Pancreas (tissue), 10 donors: ENCODE measurements around the gene RGS12. TPM values are rescaled to one million over a fixed set of nuclear protein-coding genes. Genes with fewer than 3 reads are reported as not detected.

Experiments used
- ATAC-seq, 4 donors: fragments of 200-7000 bp; cut with Tn5 transposase; one replicate each; pipeline versions ENCODE4 v1.8.0 to v1.9.1; 2020; ENCODE audit warnings: mild to moderate bottlenecking in 4 of 4, moderate library complexity in 4 of 4
- DNase-seq, 6 donors: peaks; one replicate each; pipeline ENCODE4 v3.0.0-alpha.2; 2020
- FAIRE-seq: peaks from 2 replicates; lab custom pipeline; 2012; peaks lifted over from hg19 to GRCh38; lab: Jason Lieb, UNC
- H3K27ac ChIP-seq, 4 donors: fragments of 200-600 bp; sonication (generic); 1 replicate in 3 of 4; 2 replicates in 1 of 4; pipeline versions ENCODE4 v1.5.0 to v1.8.0; 2020
- H3K27me3 ChIP-seq, 4 donors: fragments of 200-600 bp; one replicate each; pipeline ENCODE4 v1.8.0; 2021
- H3K36me3 ChIP-seq, 3 donors: fragments of 200-600 bp; sonication (generic) in 1 of 3; one replicate each; pipeline versions ENCODE4 v1.5.0 to v1.8.0; 2020 to 2021
- H3K4me1 ChIP-seq, 3 donors: fragments of 200-600 bp; one replicate each; pipeline ENCODE4 v1.8.0; 2021
- H3K4me3 ChIP-seq, 4 donors: fragments of 200-600 bp; sonication (generic) in 2 of 4; one replicate each; pipeline versions ENCODE4 v1.5.0 to v1.8.0; 2020 to 2021
- H3K9me3 ChIP-seq, 4 donors: fragments of 200-600 bp; one replicate each; pipeline ENCODE4 v1.8.0; 2021
- CTCF ChIP-seq, 4 donors: fragments of 200-600 bp; sonication (generic) in 3 of 4; IDR thresholded peaks; one replicate each; pipeline versions ENCODE4 v1.5.0 to v1.8.0; 2021; ENCODE audit warnings: antibody characterized with exemption in 4 of 4
- WGBS, 2 donors: extraction: QIAGEN DNeasy Blood & Tissue Kit; methylation state at CpG; one replicate each; pipeline ENCODE4 v1.1.7; 2013; 5-methylcytosine and 5-hydroxymethylcytosine counted together
- intact Hi-C, 3 donors: fragments of 100-400 bp; cut with DNase I; formaldehyde crosslinking; loops; one replicate each; pipeline versions ENCODE4 v1.11.1 to v1.14.2; 2022
- polyA plus RNA-seq, 2 donors: library from polyadenylated mRNA; stranded (reverse); fragments of 200-250 nt; gene quantifications; one replicate each; pipeline ENCODE4 v1.2.3, GENCODE V29; 2013
- total RNA-seq, 6 donors: library from RNA; stranded (reverse); fragmentation: NEBNext Ultra II Directional in 4 of 6; extraction: Animal tissue kit (Norgen Biotek cat#: 25700) in 4 of 6; gene quantifications; one replicate each; pipeline versions ENCODE4 v1.2.1 to v1.2.4, GENCODE V29; 2021 to 2023
- donor health status: healthy with polysubstance abuse.
- donor health status: DM: no; HTN: no; CAD: no; lungs with moderate emphysema.
- donor health status: DM: no; HTN: no; CAD: no.
- donor health status: control.
- donor health status: control.
- donor health status: Bipolar disorder and iron deficiency.
- donor health status: DM: yes; HTN: yes; CAD: no.
- donor health status: DM: no; HTN: no; CAD: no.
- donor health status: DM: no; HTN: no; CAD: no.
- donor health status: DM: yes; HTN: yes; CAD: no.

RGS12 gene
- total and polyA plus RNA-seq, 8 donors, result 4.6 to 21.6 (median 10.4) TPM

- Histone ChIP-seq H3K4me3 (no peak overlapping the region), H3K27ac (no peak overlapping the region)
Observed at GRCh38 chr4:3285558-3286334, 7.1 kb upstream of the RGS12 start.

GRCh38 chr4:3286335-3287175, 6.3 kb upstream of the RGS12 start:
- H3K27ac ChIP-seq, result no peak overlapping the region
- WGBS, 2 donors, result 69 to 73% methylated on average over 32 of the region's 32 CpGs
- ATAC-seq (no peak), DNase-seq (peak in 1 of 6 donors; percentile 6), FAIRE-seq (no peak)
- no peaks in the 10 kb centered on the region for H3K36me3 ChIP-seq
- no peaks in the 10 kb centered on the region for H3K9me3 ChIP-seq
- no peaks in the 10 kb centered on the region for H3K27me3 ChIP-seq
- H3K4me1 ChIP-seq, result peaks cover 5 to 7% (median 6%) of the 10 kb centered on the region in 3 donors
- intact Hi-C loops, result no loop called here
- H3K4me3 ChIP-seq, result no peak overlapping the region
- TF ChIP-seq CTCF (IDR thresholded peaks at IDR 0.05), result no peak

More at GRCh38 chr4:3285558-3286334, 7.1 kb upstream of the RGS12 start:
- no peaks in the 10 kb centered on the region for H3K9me3 ChIP-seq
- no peaks in the 10 kb centered on the region for H3K27me3 ChIP-seq
- intact Hi-C loops, result no loop called here
- DNase-seq (peak in 2 of 6 donors; percentile 8 to 58), ATAC-seq (peak in 2 of 4 donors; percentile 52 to 73), FAIRE-seq (no peak)
- no peak for TF ChIP-seq CTCF (IDR thresholded peaks at IDR 0.05)
- H3K36me3 ChIP-seq, result no peaks in the 10 kb centered on the region
- no peaks in the 10 kb centered on the region for H3K4me1 ChIP-seq
- WGBS, 2 donors, result 71 to 78% methylated on average over 38 of the region's 38 CpGs

- 57 to 66% methylated on average over 14 of the region's 14 CpGs for WGBS, 2 donors
Observed at GRCh38 chr4:3287271-3287971, 5.4 kb upstream of the RGS12 start.

More at GRCh38 chr4:3287271-3287971, 5.4 kb upstream of the RGS12 start:
- Histone ChIP-seq H3K27me3 (no peaks in the 10 kb centered on the region), H3K4me1 (peaks cover 5 to 7% (median 6%) of the 10 kb centered on the region in 3 donors), H3K27ac (no peak overlapping the region), H3K36me3 (no peaks in the 10 kb centered on the region), H3K9me3 (no peaks in the 10 kb centered on the region), H3K4me3 (no peak overlapping the region)
- intact Hi-C loops, result no loop called here
- FAIRE-seq, result no peak
- no peak for ATAC-seq
- peak in 1 of 6 donors; percentile 6 for DNase-seq
- no peak for TF ChIP-seq CTCF (IDR thresholded peaks at IDR 0.05)
